ENCODE results near the gene SLC44A3. TPM values are rescaled to one million over a fixed set of nuclear protein-coding genes. Genes with fewer than 3 reads are reported as not detected.

Gene SLC44A3
- total and polyA plus RNA-seq, 9 of the 15 experiments (the other 6 are each of a cell fraction or from before 2014, with no cell fraction given): not detected

- CTCF ChIA-PET (ENCODE audit: low intra/inter-chr PET ratio): no interaction called here
- no peak overlapping the region for H3K4me3 ChIP-seq
- H3K4me1 ChIP-seq (replicated peaks in 1 of 2; ENCODE audit: control insufficient read depth in 2 of 2, insufficient read depth in 2 of 2, low read length in 2 of 2): no peaks in the 10 kb centered on the region
- H3K79me2 ChIP-seq (ENCODE audit: control insufficient read depth, insufficient read depth, low read length): no peaks in the 10 kb centered on the region
- no peaks in the 10 kb centered on the region for H3K36me3 ChIP-seq (ENCODE audit: control insufficient read depth, insufficient read depth, low read length)
- intact Hi-C loops (cut with micrococcal nuclease) (no loop called here), in situ Hi-C loops (cut with MboI) (no loop called here)
- no peak overlapping the region for H3K4me2 ChIP-seq (ENCODE audit: insufficient read depth, low read length)
- no peaks in the 10 kb centered on the region for H4K20me1 ChIP-seq (replicated peaks; ENCODE audit: control insufficient read depth, insufficient read depth, low read length)
- H3K27me3 ChIP-seq (ENCODE audit: control insufficient read depth in 2 of 2, insufficient read depth in 2 of 2, low read length in 2 of 2): no peaks in the 10 kb centered on the region; a peak in 1 of 5 replicates
- DNase-seq (ENCODE audit: extremely low read depth in 1 of 4, low spot score in 3 of 4) (no peak), ATAC-seq (no peak), FAIRE-seq (no peak)
- no peak overlapping the region for H3K9ac ChIP-seq (ENCODE audit: insufficient read depth in 1 of 2, low read depth in 2 of 2, low read length in 2 of 2)
- H3K9me3 ChIP-seq (replicated peaks; ENCODE audit: control insufficient read depth, insufficient read depth, low read depth, low read length): no peaks in the 10 kb centered on the region
- POLR2A ChIA-PET: no interaction called here
- 8% methylated on average over 1 of the region's 1 CpG for WGBS (ENCODE audit: insufficient coverage, low coverage, missing lambda C conversion rate)
- no peak overlapping the region for H3K27ac ChIP-seq (ENCODE audit: extremely low read depth, low read depth, low read length)
- no TSS peak for BruUV-seq (replicated peaks)
- TF ChIP-seq BRD4 (IDR thresholded peaks at IDR 0.05) (no peak), PTRF (tag; IDR thresholded peaks at IDR 0.05) (no peak), RNF2 (IDR thresholded peaks at IDR 0.05) (no peak), MEF2A (IDR thresholded peaks at IDR 0.05; ENCODE audit: control insufficient read depth, low read depth, low read length) (no peak), NFE2 (IDR thresholded peaks at IDR 0.05; ENCODE audit: low read depth) (no peak)
- TF ChIP-seq, protein P1, sequence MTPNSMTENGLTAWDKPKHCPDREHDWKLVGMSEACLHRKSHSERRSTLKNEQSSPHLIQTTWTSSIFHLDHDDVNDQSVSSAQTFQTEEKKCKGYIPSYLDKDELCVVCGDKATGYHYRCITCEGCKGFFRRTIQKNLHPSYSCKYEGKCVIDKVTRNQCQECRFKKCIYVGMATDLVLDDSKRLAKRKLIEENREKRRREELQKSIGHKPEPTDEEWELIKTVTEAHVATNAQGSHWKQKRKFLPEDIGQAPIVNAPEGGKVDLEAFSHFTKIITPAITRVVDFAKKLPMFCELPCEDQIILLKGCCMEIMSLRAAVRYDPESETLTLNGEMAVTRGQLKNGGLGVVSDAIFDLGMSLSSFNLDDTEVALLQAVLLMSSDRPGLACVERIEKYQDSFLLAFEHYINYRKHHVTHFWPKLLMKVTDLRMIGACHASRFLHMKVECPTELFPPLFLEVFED (CRISPR knock-in tag; conservative IDR thresholded peaks at IDR 0.05): no peak
- no peaks in the 10 kb centered on the region for H3K9me1 ChIP-seq (ENCODE audit: control insufficient read depth, insufficient read depth, low read length)
- H2AFZ ChIP-seq (ENCODE audit: low read depth, low read length): no peak overlapping the region
Measured at GRCh38 chr1:94790670-94791069, 29.5 kb upstream of the SLC44A3 start.

Data from K562 (cell line).